Measurements from ENCODE around the gene HDX.
"Not testable (repeated sequence)": the region's sequence is repeated elsewhere in the genome, so short reads cannot be mapped to it uniquely, and the experiment has no call there.

The HDX gene, protein sequence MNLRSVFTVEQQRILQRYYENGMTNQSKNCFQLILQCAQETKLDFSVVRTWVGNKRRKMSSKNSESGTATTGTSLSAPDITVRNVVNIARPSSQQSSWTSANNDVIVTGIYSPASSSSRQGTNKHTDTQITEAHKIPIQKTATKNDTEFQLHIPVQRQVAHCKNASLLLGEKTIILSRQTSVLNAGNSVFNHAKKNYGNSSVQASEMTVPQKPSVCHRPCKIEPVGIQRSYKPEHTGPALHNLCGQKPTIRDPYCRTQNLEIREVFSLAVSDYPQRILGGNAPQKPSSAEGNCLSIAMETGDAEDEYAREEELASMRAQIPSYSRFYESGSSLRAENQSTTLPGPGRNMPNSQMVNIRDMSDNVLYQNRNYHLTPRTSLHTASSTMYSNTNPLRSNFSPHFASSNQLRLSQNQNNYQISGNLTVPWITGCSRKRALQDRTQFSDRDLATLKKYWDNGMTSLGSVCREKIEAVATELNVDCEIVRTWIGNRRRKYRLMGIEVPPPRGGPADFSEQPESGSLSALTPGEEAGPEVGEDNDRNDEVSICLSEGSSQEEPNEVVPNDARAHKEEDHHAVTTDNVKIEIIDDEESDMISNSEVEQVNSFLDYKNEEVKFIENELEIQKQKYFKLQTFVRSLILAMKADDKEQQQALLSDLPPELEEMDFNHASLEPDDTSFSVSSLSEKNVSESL

GRCh38 chrX:84501798-84502628, at the start of gene HDX:
Gene HDX, minus strand, starts transcription at chrX:84502453. Its CDS starts 27,056 bp downstream, at chrX:84475397.
- DNase-seq (ENCODE audit: low read depth in 2 of 2) = peak in 1 of 2 donors; percentile 29

GRCh38 chrX:84541315-84541714, 39.1 kb upstream of the HDX start:
- not testable (repeated sequence) for DNase-seq (ENCODE audit: low read depth in 2 of 2)

DNA sequence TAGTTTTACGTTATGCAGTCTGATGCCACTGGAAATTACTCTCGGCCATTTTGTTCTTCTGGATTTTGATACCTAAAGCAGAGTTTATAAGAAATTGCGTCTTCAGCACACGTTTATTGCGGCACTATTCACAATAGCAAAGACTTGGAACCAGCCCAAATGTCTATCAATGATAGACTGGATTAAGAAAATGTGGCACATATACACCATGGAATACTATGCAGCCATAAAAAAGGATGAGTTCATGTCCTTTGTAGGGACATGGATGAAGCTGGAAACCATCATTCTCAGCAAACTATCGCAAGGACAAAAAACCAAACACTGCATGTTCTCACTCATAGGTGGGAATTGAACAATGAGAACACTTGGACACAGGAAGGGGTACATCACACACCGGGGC, 35.4 kb upstream of the HDX start:
- not testable (repeated sequence) for DNase-seq (ENCODE audit: low read depth in 2 of 2)

GRCh38 chrX:84488426-84488825, 13.8 kb downstream of the HDX start:
- DNase-seq (ENCODE audit: low read depth in 2 of 2) = no peak

DNA sequence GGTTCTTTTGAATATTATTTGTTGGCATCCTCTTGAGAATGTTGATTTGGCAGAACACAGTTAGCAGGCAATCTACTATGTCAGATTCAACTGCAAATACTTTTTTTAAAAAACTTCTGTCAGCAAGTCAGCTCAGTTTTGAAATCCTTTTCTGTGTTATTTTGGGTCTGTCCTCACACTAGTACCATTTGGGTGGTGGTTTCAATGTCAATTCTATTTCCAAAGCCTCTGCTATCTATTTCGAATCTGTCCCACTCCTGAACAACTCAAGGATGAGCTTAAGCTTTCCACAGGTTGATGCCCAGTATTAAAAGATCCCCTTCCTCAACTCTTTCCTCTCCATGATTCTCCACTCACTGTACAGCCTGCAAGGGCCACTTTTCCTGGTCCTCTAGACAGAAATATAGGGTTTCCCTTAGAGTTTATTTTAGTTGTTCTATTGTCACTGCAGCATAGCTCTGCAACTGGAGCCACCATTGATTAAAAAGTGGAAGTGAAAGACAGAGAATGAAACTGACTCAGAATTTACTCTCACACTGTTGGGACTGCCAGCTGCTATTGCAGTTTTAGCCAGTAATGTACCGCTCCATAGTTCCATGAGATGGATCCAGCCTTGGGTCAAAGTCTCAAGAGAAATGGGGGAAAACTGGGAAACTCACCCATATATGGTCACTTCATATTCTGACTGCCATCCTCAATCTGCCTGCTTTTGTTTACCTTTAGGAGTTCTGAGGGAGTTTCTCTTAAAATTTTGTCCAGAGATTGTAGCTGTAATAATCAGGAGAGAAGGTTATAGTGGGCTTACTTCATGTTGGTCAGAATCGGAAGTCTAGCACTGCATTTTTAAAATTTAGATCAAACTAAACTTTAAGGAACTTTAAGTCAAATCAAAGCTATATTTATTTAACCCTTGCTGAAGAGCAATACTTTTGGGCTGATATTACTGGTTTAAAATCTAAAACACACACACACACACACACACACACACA, 14.6 kb downstream of the HDX start:
- DNase-seq (ENCODE audit: low read depth in 2 of 2) = no peak

DNA sequence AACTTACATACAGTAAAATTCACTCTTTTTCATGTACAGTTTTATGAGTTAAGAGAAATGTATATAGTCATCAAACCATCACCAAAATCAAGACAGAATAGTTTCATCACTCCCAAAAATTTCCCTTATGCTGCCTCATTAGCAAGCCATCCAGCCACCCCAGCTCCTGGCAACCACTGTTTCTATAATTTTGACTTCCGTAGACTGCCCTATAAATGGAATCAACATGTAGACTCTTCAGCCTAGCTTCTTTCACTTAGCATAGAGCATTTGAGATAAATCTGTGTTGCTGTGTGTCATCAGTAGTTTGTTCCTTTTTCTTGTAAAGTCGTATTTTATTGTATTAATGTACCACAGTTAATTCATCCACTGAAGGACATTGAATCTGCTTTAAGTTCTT, 23.2 kb downstream of the HDX start:
- no peak for DNase-seq (ENCODE audit: low read depth in 2 of 2)

DNA sequence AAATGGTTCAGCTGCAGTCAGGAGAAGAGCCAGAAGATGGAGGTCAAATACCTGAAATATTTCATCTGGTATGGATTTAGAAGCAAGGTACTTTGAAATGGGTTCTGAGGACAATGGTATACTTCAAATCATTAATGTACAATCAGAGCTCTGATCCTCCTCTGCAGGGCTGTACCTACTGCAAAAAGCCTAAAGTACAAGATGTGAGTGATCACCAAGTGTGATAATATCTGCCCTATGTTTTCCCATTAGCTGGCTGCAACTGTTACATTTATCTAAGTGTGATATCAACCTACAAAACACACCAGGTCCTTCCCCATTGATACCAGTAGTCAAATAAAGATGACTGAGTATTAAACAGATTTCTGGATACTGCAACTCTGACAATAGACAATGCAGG, 25.1 kb downstream of the HDX start:
- DNase-seq (ENCODE audit: low read depth in 2 of 2) = no peak

DNA sequence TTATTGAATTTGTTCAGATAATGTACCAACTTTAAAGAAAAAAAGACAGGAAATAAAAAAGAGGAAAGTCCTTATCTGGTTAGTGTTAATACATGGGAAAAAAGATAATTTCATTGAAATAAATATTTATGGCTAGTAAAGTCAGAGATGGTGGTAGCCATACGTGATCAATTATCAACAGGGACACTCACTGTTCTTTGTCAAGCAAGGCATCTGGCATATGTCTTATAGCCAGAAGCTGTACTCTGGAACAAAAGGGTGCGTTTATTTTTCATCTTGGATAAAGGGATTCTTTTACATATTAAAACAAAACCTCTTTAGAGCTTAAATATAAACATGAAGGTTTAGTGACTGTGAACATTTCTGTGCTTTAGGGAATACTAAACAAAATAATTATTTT, 26.7 kb downstream of the HDX start:
- DNase-seq (ENCODE audit: low read depth in 2 of 2) = no peak

DNA sequence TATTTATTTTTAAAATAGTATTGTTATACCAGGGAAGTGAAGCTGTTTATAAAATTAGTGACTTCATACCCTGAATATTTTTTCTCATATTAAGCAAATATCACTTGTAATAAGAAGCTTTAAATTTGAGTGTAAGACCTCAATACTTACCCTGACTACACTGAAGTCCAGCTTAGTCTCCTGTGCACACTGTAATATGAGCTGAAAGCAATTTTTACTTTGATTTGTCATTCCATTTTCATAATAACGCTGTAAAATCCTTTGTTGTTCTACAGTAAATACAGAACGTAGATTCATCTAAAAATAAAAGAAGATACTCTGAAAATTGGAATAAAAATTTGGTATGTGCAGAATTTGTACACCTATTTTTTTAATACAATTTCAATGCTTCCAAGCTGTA, 27.2 kb downstream of the HDX start:
- DNase-seq (ENCODE audit: low read depth in 2 of 2) = no peak

DNA sequence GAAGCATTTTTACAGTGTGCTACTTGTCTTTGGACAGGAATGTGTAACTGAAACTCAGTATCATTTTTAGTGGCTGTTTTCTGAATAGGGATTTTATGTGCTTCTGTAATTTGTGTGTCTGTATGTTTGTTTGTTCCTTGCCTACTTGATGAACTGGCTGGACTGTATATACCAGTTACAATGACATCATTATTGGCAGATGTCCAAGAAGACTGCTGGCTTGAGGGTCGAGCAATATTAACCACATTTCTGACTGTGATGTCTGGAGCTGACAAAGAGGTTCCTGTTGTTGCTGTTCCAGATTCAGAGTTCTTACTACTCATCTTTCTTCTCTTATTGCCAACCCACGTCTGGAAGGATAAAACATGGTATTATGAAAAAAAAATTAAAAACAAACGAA, 33.0 kb downstream of the HDX start:
- DNase-seq (ENCODE audit: low read depth in 2 of 2) = no peak

- DNase-seq (ENCODE audit: low read depth in 2 of 2) = no peak
These were observed 34.4 kb downstream of the HDX start for GRCh38 chrX:84467898-84468297.

DNA sequence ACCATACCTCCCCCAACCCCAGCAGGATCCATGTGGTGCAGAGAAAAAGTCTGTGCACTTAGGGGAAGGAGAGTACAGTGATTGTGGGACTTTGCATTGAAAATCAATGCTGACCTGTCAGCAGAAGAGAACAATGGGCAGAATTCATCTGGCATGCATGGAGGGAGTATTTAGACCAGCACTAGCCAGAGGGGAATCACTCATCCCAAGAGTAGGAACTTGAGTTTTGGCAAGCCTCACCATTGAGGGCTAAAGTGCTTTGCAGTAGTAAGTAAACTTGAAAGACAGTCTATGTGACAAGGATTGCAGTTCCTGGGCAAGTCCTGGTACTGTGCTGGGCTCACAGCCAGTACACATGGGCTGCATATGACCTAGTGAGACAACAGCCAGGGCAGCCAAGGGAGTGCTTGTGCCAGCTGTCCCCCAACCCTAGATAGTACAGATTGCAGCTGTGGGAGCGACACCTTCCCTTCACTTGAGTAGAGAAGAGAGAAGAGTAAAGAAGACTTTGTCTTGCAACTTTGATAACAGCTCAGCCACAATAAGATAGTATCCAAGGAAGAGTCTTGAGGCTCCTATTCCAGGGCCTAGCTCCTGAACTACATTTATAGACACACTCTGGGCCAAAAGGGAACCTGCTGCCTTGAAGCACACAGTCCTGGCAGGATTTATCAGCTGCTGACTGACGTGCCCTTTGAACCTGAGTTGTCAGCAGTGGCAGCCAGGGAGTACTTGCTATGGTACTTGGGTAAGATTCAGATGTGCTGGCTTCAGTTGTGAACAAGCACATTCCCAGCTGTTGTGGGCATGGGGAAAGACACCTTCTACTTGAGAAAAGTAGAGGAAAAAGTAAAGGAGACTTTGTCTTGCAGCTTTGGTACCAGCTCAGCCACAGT, 48.7 kb downstream of the HDX start:
- no peak for DNase-seq (ENCODE audit: low read depth in 2 of 2)

GRCh38 chrX:84441143-84441542, 61.1 kb downstream of the HDX start:
- no peak for DNase-seq (ENCODE audit: low read depth in 2 of 2)

GRCh38 chrX:84415140-84415539, 87.1 kb downstream of the HDX start:
- DNase-seq (ENCODE audit: low read depth in 2 of 2) = no peak

GRCh38 chrX:84363663-84364062, 138.6 kb downstream of the HDX start:
- DNase-seq (ENCODE audit: low read depth in 2 of 2) = no peak

DNA sequence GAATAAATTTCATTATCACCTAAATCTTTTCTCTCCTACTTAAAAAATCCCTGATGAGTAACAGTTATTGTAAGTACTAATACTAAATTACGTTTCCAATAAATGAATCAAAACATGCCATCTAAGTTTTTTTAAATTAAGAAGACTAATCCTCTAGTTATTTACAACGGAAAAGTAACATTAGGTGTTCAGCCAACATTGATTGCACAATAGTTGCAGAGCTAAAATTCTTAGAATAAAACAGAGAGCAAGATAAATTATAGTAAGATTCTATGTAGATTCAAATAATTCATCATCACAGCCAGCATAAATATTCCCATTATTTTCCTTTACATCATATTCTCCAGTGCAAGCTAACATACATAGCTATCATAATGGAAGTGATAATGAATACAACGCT, 139.2 kb downstream of the HDX start:
- DNase-seq (ENCODE audit: low read depth in 2 of 2) = no peak

DNA sequence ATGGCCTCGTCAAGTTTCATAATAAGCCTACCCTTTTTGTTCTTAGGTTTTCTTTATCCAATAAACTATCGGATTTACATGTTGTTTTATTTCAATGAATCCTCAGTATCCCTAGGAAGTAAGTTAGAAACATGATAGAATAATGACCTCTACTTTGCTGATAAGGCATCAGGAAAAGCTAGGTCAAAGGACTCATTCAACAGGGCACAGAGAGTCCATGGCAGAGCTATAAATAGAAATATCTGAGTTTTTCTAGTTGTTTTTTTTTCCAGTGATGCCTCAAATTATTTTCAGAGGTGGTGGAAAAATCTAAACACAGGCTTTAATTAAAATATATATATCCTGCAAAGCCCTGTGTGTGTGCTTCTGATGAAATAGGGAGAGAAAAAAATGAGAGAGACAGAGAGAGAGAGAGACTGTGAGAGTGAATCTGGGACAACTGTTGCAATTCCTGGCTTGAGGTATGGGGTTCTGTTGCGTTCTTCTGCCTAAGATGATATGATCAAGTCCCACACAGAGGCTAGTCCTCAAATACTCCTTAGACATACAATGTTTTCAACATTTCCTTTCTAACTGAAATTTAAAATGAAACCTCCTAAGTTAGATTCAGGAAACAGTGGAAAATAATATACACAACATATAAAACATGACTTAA, 139.9 kb downstream of the HDX start:
- DNase-seq (ENCODE audit: low read depth in 2 of 2) = no peak

DNA sequence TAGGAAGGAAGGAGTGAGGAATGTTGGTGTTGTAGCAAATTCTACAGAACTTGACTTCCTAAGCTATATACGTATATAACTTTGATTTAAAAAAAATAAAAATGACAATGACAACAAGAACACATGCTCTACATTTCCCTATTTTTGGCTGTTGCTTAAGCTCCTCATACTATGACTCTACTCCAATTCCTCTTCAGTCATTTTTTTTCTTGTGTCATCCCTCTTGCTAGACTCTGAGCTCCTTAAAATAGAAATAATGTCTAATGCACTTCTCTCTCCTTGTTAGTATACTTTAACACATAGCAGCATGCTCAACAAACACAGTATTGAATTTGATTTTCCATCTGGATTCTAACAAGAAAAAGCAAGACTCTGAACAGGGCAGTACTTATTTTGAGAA, 144.0 kb downstream of the HDX start:
- DNase-seq (ENCODE audit: low read depth in 2 of 2) = no peak

- DNase-seq (ENCODE audit: low read depth in 2 of 2) = no peak
These were observed 145.0 kb downstream of the HDX start for GRCh38 chrX:84357296-84357695.

- no peak for DNase-seq (ENCODE audit: low read depth in 2 of 2)
These were observed 161.3 kb downstream of the HDX start for GRCh38 chrX:84340968-84341367.

Data from stimulated activated CD8-positive, alpha-beta memory T cell treated with anti-CD3 and anti-CD28 coated beads, Interleukin-2, amount 100 ng/mL, for 1 hour (primary cell).